Calu3 (cell line): ENCODE measurements around the gene TSG101. TPM values are rescaled to one million over a fixed set of nuclear protein-coding genes. Genes with fewer than 3 reads are reported as not detected.

ENCODE experiments used
- BruUV-seq: library from RNA; stranded (reverse); fragments of 400-500 nt; replicated peaks from 2 replicates; lab custom pipeline; 2021; lab: Mats Ljungman, UMichigan
- CTCF ChIA-PET: fragments of 300-600 bp; sonication (Branson Sonifier 250); formaldehyde crosslinking; loops from one replicate; lab custom pipeline; 2022; ENCODE audit warnings: antibody characterized with exemption; lab: Charles Lee
- DNase-seq: peaks from one replicate; pipeline ENCODE4 v3.0.0; 2022
- H3K27ac Mint-ChIP-seq: one replicate; pipeline ENCODE4 v1.8.0; 2022; ENCODE audit warnings: mixed read lengths; ENCODE audit not compliant: unreplicated experiment
- H3K27me3 Mint-ChIP-seq: one replicate; pipeline ENCODE4 v1.8.0; 2022; ENCODE audit warnings: mixed read lengths; ENCODE audit not compliant: unreplicated experiment
- H3K36me3 Mint-ChIP-seq: one replicate; pipeline ENCODE4 v1.8.0; 2022; ENCODE audit warnings: mild to moderate bottlenecking, moderate library complexity, mixed read lengths; ENCODE audit not compliant: insufficient read depth, unreplicated experiment
- H3K4me1 Mint-ChIP-seq: one replicate; pipeline ENCODE4 v1.8.0; 2022; ENCODE audit warnings: mild to moderate bottlenecking, low read depth, mixed read lengths; ENCODE audit not compliant: unreplicated experiment
- H3K4me3 Mint-ChIP-seq: one replicate; pipeline ENCODE4 v1.8.0; 2022; ENCODE audit warnings: mild to moderate bottlenecking, low read depth, moderate library complexity, mixed read lengths; ENCODE audit not compliant: unreplicated experiment
- H3K9me3 Mint-ChIP-seq: one replicate; pipeline ENCODE4 v1.8.0; 2022; ENCODE audit warnings: low read depth, mixed read lengths; ENCODE audit not compliant: unreplicated experiment
- intact Hi-C: fragments of 100-400 bp; cut with micrococcal nuclease; formaldehyde crosslinking; loops from one replicate; pipeline ENCODE4 v1.10.0; 2022; ENCODE audit not compliant: unreplicated experiment
- total RNA-seq: library from RNA; stranded (reverse); gene quantifications from 2 replicates; pipeline ENCODE4 v1.2.3, GENCODE V29; 2022
- TF ChIP-seq, protein P1 (sequence below): fragments of 200-600 bp; IDR thresholded peaks from one replicate; pipeline ENCODE4 v1.8.0; 2022; ENCODE audit warnings: antibody characterized with exemption; ENCODE audit not compliant: unreplicated experiment

TSG101 gene
- total RNA-seq, 1 experiment from 2014 or later = 61.8 TPM

DNA sequence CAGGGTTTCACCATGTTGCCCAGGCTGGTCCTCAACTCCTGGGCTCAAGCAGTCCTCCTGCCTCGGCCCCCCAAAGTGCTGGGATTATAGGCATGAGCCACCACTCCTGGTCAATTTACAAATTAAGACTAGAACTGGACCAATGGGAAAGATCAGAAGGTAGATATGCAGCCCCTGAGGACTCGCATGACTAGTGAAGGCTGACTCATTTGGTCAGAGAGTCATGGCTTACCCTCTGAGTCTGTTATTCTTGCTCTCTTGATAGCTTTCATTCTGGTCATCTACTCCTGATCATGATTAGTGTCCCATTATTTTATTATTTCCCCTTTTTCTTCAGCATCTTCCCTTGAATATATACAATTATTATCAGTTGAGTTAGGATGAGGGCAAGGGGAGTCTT lies 73.8 kb downstream of the TSG101 start:
- Mint-ChIP-seq H3K36me3 (no peaks in the 10 kb centered on the region), H3K4me3 (no peak overlapping the region), H3K27ac (no peak overlapping the region), H3K9me3 (no peaks in the 10 kb centered on the region), H3K27me3 (no peaks in the 10 kb centered on the region), H3K4me1 (peaks cover 9% of the 10 kb centered on the region)
- CTCF ChIA-PET = no interaction called here
- DNase-seq = no peak
- BruUV-seq = no TSS peak
- TF ChIP-seq, protein P1, sequence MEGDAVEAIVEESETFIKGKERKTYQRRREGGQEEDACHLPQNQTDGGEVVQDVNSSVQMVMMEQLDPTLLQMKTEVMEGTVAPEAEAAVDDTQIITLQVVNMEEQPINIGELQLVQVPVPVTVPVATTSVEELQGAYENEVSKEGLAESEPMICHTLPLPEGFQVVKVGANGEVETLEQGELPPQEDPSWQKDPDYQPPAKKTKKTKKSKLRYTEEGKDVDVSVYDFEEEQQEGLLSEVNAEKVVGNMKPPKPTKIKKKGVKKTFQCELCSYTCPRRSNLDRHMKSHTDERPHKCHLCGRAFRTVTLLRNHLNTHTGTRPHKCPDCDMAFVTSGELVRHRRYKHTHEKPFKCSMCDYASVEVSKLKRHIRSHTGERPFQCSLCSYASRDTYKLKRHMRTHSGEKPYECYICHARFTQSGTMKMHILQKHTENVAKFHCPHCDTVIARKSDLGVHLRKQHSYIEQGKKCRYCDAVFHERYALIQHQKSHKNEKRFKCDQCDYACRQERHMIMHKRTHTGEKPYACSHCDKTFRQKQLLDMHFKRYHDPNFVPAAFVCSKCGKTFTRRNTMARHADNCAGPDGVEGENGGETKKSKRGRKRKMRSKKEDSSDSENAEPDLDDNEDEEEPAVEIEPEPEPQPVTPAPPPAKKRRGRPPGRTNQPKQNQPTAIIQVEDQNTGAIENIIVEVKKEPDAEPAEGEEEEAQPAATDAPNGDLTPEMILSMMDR = no peak
- intact Hi-C loops = no loop called here

- TF ChIP-seq, protein P1 = no peak
- CTCF ChIA-PET = no interaction called here
- no peak for DNase-seq
- H3K36me3 Mint-ChIP-seq = no peaks in the 10 kb centered on the region
- BruUV-seq = no TSS peak
- H3K27me3 Mint-ChIP-seq = no peaks in the 10 kb centered on the region
- H3K27ac Mint-ChIP-seq = no peak overlapping the region
- H3K4me1 Mint-ChIP-seq = no peaks in the 10 kb centered on the region
- no peaks in the 10 kb centered on the region for H3K9me3 Mint-ChIP-seq
- no peak overlapping the region for H3K4me3 Mint-ChIP-seq
- intact Hi-C loops = no loop called here
Observed at GRCh38 chr11:18449251-18449650, 77.5 kb downstream of the TSG101 start.

DNA sequence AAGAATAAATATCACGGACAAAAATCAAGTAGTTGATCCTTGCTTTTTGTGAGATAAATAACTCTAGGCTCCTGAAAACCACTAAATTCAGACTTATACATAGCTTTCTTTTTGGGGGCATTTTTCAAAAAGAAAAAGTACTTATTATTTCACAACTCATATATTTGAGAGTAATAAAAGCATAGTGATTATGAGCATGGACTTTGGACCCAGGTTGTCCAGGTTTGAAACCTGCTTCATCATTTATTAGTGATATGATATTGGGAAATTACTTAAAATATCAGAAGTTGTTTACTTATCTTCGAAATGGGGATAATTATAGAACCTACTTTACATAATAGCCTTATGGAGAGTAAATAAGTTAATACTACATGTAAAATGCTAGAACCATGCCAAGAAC lies 88.1 kb downstream of the TSG101 start:
- no peak for DNase-seq
- no peak overlapping the region for H3K4me3 Mint-ChIP-seq
- H3K27me3 Mint-ChIP-seq = no peaks in the 10 kb centered on the region
- intact Hi-C loops = no loop called here
- H3K36me3 Mint-ChIP-seq = no peaks in the 10 kb centered on the region
- BruUV-seq = no TSS peak
- no peak overlapping the region for H3K27ac Mint-ChIP-seq
- TF ChIP-seq, protein P1 = no peak
- H3K4me1 Mint-ChIP-seq = no peaks in the 10 kb centered on the region
- H3K9me3 Mint-ChIP-seq = no peaks in the 10 kb centered on the region
- CTCF ChIA-PET = interaction anchor here (0.5 kb wide), 1 partner anchor 8 kb away, joined by 4 read pairs; no protein-coding TSS in a partner anchor

Other genes starting within 250 kb of the TSG101 start
- gene HPS5, start 204.8 kb downstream of the TSG101 start, total RNA-seq = 25.2 and 26.4 TPM in 2 replicates
- 43.0 and 44.3 TPM in 2 replicates for gene GTF2H1, start 204.4 kb downstream of the TSG101 start, total RNA-seq
- 635 and 721 TPM in 2 replicates for gene LDHA, start 132.4 kb downstream of the TSG101 start, total RNA-seq
- gene LDHC, start 114.6 kb downstream of the TSG101 start, total RNA-seq = not detected in 2 replicates
- gene LDHAL6A, start 71.1 kb downstream of the TSG101 start, total RNA-seq = not detected in 2 replicates
- gene UEVLD, start 61.8 kb upstream of the TSG101 start, total RNA-seq = 23.1 and 25.9 TPM in 2 replicates
- gene MISFA, start 72.8 kb upstream of the TSG101 start, total RNA-seq = 5.5 and 7.3 TPM in 2 replicates
- 32.1 and 37.5 TPM in 2 replicates for gene SPTY2D1, start 107.4 kb upstream of the TSG101 start, total RNA-seq
- 8.8 and 11.9 TPM in 2 replicates for gene TMEM86A, start 171.8 kb upstream of the TSG101 start, total RNA-seq
- gene IGSF22, start 199.2 kb upstream of the TSG101 start, total RNA-seq = not detected in 2 replicates